Endothelial cell (in vitro differentiated cells): ENCODE results near the gene TMPRSS2. TPM values are rescaled to one million over a fixed set of nuclear protein-coding genes. Genes with fewer than 3 reads are reported as not detected.

Experiments
- DNase-seq: peaks from one replicate; pipeline ENCODE4 v3.0.0; 2021; ENCODE audit warnings: low spot score
- H3K27ac Mint-ChIP-seq: one replicate; pipeline ENCODE4 v1.8.0; 2021; ENCODE audit warnings: mixed read lengths, inconsistent platforms; ENCODE audit not compliant: unreplicated experiment
- H3K27me3 Mint-ChIP-seq: one replicate; pipeline ENCODE4 v1.8.0; 2021; ENCODE audit warnings: mild to moderate bottlenecking, moderate library complexity, mixed read lengths, inconsistent platforms; ENCODE audit not compliant: unreplicated experiment
- H3K36me3 Mint-ChIP-seq: one replicate; pipeline ENCODE4 v1.8.0; 2021; ENCODE audit warnings: mild to moderate bottlenecking, low read depth, mixed read lengths, inconsistent platforms; ENCODE audit not compliant: unreplicated experiment
- H3K4me1 Mint-ChIP-seq: one replicate; pipeline ENCODE4 v1.8.0; 2021; ENCODE audit warnings: mild to moderate bottlenecking, mixed read lengths, inconsistent platforms; ENCODE audit not compliant: unreplicated experiment
- H3K4me3 Mint-ChIP-seq: one replicate; pipeline ENCODE4 v1.8.0; 2021; ENCODE audit warnings: mild to moderate bottlenecking, mixed read lengths, inconsistent platforms; ENCODE audit not compliant: unreplicated experiment
- H3K9me3 Mint-ChIP-seq: one replicate; pipeline ENCODE4 v1.8.0; 2021; ENCODE audit warnings: mixed read lengths, inconsistent platforms; ENCODE audit not compliant: unreplicated experiment
- CTCF ChIP-seq: fragments of 200-600 bp; sonication (generic); IDR thresholded peaks from one replicate; pipeline ENCODE4 v1.5.0; 2021; ENCODE audit warnings: antibody characterized with exemption; ENCODE audit not compliant: unreplicated experiment
- total RNA-seq: library from RNA; stranded (reverse); fragmentation: NEBNext Ultra II Directional; extraction: Animal tissue kit (Norgen Biotek cat#: 25700); gene quantifications from one replicate; pipeline ENCODE4 v1.2.1, GENCODE V29; 2021; ENCODE audit not compliant: unreplicated experiment

Gene TMPRSS2
- total RNA-seq, 1 donor from 2014 or later, result 46.3 TPM

GRCh38 chr21:41494242-41494641 lies 13.7 kb downstream of the TMPRSS2 start:
- H3K27me3 Mint-ChIP-seq, result no peaks in the 10 kb centered on the region
- H3K36me3 Mint-ChIP-seq, result peaks cover 17% of the 10 kb centered on the region
- no peak overlapping the region for H3K4me3 Mint-ChIP-seq
- H3K4me1 Mint-ChIP-seq, result peaks cover under 1% of the 10 kb centered on the region
- TF ChIP-seq CTCF, result no peak
- DNase-seq, result no peak
- no peaks in the 10 kb centered on the region for H3K9me3 Mint-ChIP-seq
- H3K27ac Mint-ChIP-seq, result no peak overlapping the region

GRCh38 chr21:41491412-41491811 lies 16.5 kb downstream of the TMPRSS2 start:
- Mint-ChIP-seq H3K4me1 (peaks cover 11% of the 10 kb centered on the region), H3K36me3 (peaks cover 17% of the 10 kb centered on the region), H3K27ac (no peak overlapping the region), H3K27me3 (peaks cover 4% of the 10 kb centered on the region), H3K4me3 (no peak overlapping the region), H3K9me3 (no peaks in the 10 kb centered on the region)
- DNase-seq, result no peak
- no peak for TF ChIP-seq CTCF

DNA sequence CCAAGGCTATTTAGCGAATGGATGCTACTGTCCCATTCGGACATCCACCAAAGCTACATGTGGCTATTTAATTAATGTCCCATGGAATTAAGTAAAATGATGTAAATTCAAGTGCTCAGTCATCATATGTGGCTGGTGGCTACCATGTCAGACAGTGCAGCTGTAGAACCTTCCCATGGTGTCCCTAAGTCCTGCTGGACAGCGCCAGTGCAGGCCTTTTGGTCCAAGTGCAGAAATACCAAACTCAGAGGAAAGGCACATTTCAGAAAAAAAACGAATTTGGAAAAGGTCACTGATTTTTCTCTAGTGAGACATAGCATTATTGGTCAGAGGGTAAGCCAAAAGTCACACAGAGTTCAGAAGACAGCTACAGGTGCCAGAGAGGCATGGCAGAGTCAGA lies 17.6 kb downstream of the TMPRSS2 start:
- Mint-ChIP-seq H3K27me3 (peaks cover 4% of the 10 kb centered on the region), H3K9me3 (no peaks in the 10 kb centered on the region), H3K36me3 (peaks cover 17% of the 10 kb centered on the region), H3K4me1 (peaks cover 17% of the 10 kb centered on the region), H3K27ac (no peak overlapping the region), H3K4me3 (no peak overlapping the region)
- DNase-seq, result no peak
- no peak for TF ChIP-seq CTCF

GRCh38 chr21:41489329-41489728 lies 18.6 kb downstream of the TMPRSS2 start:
- Mint-ChIP-seq H3K4me1 (peaks cover 19% of the 10 kb centered on the region), H3K27ac (no peak overlapping the region), H3K4me3 (no peak overlapping the region), H3K27me3 (peaks cover 4% of the 10 kb centered on the region), H3K36me3 (peaks cover 17% of the 10 kb centered on the region), H3K9me3 (no peaks in the 10 kb centered on the region)
- DNase-seq, result no peak
- TF ChIP-seq CTCF, result no peak

DNA sequence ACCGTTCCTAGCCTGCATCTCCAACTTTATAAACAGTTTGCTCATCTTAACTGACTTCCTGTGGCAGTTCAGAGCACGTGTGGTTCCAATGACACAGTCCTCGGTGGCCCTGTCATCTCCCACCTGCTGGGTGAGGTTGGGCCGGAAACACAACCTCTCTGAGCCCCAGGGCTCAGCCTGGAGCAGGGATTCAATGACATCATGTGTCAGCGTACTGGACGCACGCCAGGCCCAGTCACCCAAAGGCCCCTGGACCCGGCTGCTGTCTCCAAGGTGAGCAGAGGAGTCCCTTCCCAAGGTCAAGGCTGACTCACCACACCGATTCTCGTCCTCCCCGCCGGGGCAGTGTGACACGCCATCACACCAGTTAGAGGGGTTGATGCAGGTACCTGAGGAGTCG lies 19.9 kb downstream of the TMPRSS2 start:
- TF ChIP-seq CTCF, result no peak
- H3K4me1 Mint-ChIP-seq, result peaks cover 19% of the 10 kb centered on the region
- DNase-seq, result no peak
- peaks cover 6% of the 10 kb centered on the region for H3K36me3 Mint-ChIP-seq
- H3K27ac Mint-ChIP-seq, result peak overlapping the region; percentile 42
- no peaks in the 10 kb centered on the region for H3K9me3 Mint-ChIP-seq
- no peak overlapping the region for H3K4me3 Mint-ChIP-seq
- peaks cover 4% of the 10 kb centered on the region for H3K27me3 Mint-ChIP-seq
